Measurements from ENCODE around the gene CKS1B.

The CKS1B gene

GRCh38 chr1:154955718-154956543 is 18.6 kb upstream of the CKS1B start, which contains the start of gene PBXIP1:
TSS of gene PBXIP1 (minus strand) at chr1:154956099. CDS start at chr1:154953721, 2,378 bp downstream.
- peak; percentile 98 for DNase-seq
- Histone ChIP-seq H3K36me3 (peaks cover 35% of the 10 kb centered on the region), H3K4me3 (ENCODE audit: low read depth, low read length) (peak within 1 kb of the TSS; percentile 58), H3K27ac (peak within 1 kb of the TSS; percentile 88), H3K9me3 (ENCODE audit: severe bottlenecking) (no peaks in the 10 kb centered on the region), H3K27me3 (ENCODE audit: insufficient read depth, low read depth, severe bottlenecking) (no peaks in the 10 kb centered on the region)
- TF ChIP-seq CTCF (IDR thresholded peaks at IDR 0.05; ENCODE audit: low read depth, low read length) = peak; percentile 27; the same call in 1 of the 2 replicates

DNA sequence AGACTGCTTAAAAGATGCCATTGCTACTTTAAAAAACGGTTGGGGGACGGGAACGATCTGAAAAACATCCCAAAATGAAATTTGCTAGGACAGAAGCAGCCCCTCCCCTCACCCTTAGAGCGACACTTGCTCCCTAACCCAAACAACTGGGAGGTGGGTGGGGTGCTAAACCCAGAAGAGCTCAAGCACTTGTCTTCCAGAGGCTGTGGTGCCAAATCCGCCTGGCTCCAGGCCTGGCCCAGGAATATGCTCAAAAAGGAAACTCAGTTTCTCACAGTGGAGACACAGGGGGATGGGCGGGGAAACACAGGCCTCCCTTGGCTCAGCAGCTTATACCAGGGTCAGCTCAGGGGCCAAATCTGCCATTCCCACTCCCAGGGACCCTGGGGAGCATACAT is 17.9 kb upstream of the CKS1B start:
- H3K36me3 ChIP-seq = peaks cover 31% of the 10 kb centered on the region
- DNase-seq = peak; percentile 76
- H3K9me3 ChIP-seq (ENCODE audit: severe bottlenecking) = no peaks in the 10 kb centered on the region
- H3K27me3 ChIP-seq (ENCODE audit: insufficient read depth, low read depth, severe bottlenecking) = no peaks in the 10 kb centered on the region
- TF ChIP-seq CTCF (IDR thresholded peaks at IDR 0.05; ENCODE audit: low read depth, low read length) = no peak
- H3K27ac ChIP-seq = peak overlapping the region; percentile 88
- H3K4me3 ChIP-seq (ENCODE audit: low read depth, low read length) = peak overlapping the region; percentile 58

- no peak for TF ChIP-seq CTCF (IDR thresholded peaks at IDR 0.05; ENCODE audit: low read depth, low read length)
- no peaks in the 10 kb centered on the region for H3K9me3 ChIP-seq (ENCODE audit: severe bottlenecking)
- H3K4me3 ChIP-seq (ENCODE audit: low read depth, low read length) = no peak overlapping the region; the same call in 1 of the 2 replicates
- no peak for DNase-seq
- H3K36me3 ChIP-seq = peaks cover 31% of the 10 kb centered on the region
- no peaks in the 10 kb centered on the region for H3K27me3 ChIP-seq (ENCODE audit: insufficient read depth, low read depth, severe bottlenecking)
- H3K27ac ChIP-seq = peak overlapping the region; percentile 88
These were observed 17.3 kb upstream of the CKS1B start for GRCh38 chr1:154957091-154957657.

DNA sequence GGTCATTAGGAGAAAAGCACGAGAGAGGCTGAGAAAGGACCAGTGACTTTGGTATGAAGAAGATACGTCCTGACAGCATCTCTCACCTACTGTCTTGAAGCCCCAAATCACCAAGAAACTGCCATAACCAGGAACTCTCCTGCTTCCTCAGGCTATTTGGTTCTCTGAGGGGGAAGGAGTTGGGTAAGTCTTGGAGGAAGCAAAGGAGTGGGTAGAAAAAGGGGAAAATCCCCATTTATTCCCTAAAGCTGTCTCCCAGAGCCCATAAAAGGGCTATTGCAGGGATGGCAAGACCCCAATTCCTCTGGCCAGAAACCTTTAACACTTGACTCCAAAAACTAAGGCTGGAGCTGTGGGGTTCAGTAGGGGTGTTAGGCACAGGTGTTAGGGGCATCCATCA is 16.4 kb upstream of the CKS1B start:
- TF ChIP-seq CTCF (IDR thresholded peaks at IDR 0.05; ENCODE audit: low read depth, low read length) = no peak
- H3K36me3 ChIP-seq = peaks cover 36% of the 10 kb centered on the region
- no peak for DNase-seq
- H3K9me3 ChIP-seq (ENCODE audit: severe bottlenecking) = no peaks in the 10 kb centered on the region
- H3K27ac ChIP-seq = 0 out of 2 replicates have a peak overlapping the region, but pooled peaks have one; percentile 88
- H3K27me3 ChIP-seq (ENCODE audit: insufficient read depth, low read depth, severe bottlenecking) = no peaks in the 10 kb centered on the region
- no peak overlapping the region for H3K4me3 ChIP-seq (ENCODE audit: low read depth, low read length)

GRCh38 chr1:154958681-154959425 is 15.6 kb upstream of the CKS1B start:
- no peaks in the 10 kb centered on the region for H3K27me3 ChIP-seq (ENCODE audit: insufficient read depth, low read depth, severe bottlenecking)
- TF ChIP-seq CTCF (IDR thresholded peaks at IDR 0.05; ENCODE audit: low read depth, low read length) = no peak
- H3K4me3 ChIP-seq (ENCODE audit: low read depth, low read length) = no peak overlapping the region
- H3K27ac ChIP-seq = no peak overlapping the region
- peaks cover 44% of the 10 kb centered on the region for H3K36me3 ChIP-seq
- no peak for DNase-seq
- H3K9me3 ChIP-seq (ENCODE audit: severe bottlenecking) = no peaks in the 10 kb centered on the region

Measured in WERI-Rb-1 (cell line).